Thyroid gland (tissue), 4 donors: ENCODE measurements around the gene LIFR.

Experiments used
- CTCF ChIP-seq, 6 experiments: fragments of 200-600 bp in 3 of 6; fragments of 450-650 bp in 3 of 6; sonication (generic) in 3 of 6; IDR thresholded peaks; one replicate each; pipeline ENCODE4 v1.5.1; 2016 to 2019; ENCODE audit warnings: antibody characterized with exemption in 6 of 6, mild to moderate bottlenecking in 2 of 6, inconsistent platforms in 1 of 6, moderate library complexity in 1 of 6
- POLR2A ChIP-seq, 2 donors: fragments of 450-650 bp; IDR thresholded peaks; one replicate each; pipeline ENCODE4 v1.6.1; 2017; ENCODE audit warnings: antibody characterized with exemption in 2 of 2, mild to moderate bottlenecking in 2 of 2, moderate library complexity in 1 of 2

- TF ChIP-seq CTCF (IDR thresholded peaks at IDR 0.05) (no peak), POLR2A (IDR thresholded peaks at IDR 0.05) (no peak)
Measured at GRCh38 chr5:38466424-38467189, 89.8 kb downstream of the LIFR start.
